ENCODE results near the gene CA4.

Gene CA4

DNA sequence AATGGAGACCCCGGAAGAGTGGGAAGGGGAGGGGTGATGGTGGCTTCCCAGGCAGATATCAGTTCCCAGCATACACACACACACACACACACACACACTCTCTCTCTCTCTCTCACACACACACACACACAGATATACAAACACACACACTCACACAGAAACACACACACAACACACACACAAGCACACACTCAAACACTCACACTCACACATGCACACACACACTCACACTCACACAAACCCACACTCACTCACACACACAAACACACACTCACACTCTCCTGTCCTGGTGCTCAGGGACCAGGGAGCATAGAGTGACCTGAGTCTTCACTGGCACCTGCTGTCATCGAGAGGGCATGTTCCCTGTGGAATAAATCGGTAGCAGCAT, 5.6 kb downstream of the CA4 start:
- no peak for DNase-seq (ENCODE audit: low read depth)

DNA sequence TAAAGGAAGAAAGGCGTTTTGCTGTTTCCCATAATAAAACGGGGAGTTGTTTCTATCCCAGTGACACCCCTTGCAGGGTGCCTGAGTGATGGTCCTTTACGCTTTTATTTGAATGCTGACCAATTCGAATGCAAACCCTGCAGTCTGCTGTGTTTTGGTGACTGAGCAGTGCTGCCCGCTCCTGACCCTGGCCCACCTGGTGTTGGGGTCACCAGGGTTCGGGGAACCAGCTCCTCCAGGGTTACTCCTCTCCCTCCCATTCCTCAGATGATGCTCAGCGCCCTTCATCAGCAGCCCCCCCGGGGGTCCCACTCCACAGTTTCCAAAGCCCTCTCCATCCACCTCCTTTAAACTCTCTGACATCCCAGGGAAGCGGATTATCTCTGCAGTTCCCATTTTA, 6.0 kb downstream of the CA4 start:
- no peak for DNase-seq (ENCODE audit: low read depth)

DNA sequence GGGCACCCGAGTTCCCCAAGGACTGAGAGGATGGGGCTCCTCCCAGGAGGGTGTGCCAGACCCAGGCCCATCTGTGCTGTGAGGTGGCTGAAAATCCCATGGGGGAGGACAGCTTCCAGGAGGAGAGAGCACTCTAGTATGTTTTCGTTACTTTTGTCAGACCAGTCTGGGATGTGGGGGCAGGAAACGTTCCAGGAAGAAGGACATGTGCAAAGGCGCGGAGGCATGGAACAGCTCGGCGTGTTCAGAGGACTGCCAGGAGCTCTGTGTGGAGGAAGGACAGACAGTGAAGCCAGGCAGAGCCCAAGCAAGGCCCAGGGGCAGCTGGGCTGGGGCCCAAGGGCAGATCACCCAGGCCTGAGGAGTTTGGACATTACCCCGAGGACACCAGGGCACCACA, 7.0 kb downstream of the CA4 start:
- no peak for DNase-seq (ENCODE audit: low read depth)

DNA sequence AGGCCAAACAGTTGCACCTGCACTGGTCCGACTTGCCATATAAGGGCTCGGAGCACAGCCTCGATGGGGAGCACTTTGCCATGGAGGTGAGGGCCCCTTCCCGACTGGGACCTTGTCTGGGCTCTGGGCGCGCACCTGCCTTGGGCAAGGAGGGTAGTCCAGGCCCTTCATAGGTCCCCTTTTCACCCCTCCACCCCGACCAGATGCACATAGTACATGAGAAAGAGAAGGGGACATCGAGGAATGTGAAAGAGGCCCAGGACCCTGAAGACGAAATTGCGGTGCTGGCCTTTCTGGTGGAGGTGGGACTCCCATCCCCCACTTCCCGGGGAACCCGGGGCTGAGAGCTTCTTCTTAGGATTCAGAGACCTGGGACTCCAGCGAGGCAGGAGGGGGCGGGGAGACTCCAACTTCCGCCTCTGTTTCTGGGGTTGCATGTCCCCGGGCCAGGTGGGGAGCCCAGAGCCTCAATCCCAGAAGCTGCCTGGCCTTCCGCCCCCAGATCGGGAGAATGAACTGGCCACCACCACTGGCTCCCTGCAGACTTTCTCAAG, 7.8 kb downstream of the CA4 start:
- no peak for DNase-seq (ENCODE audit: low read depth)

DNA sequence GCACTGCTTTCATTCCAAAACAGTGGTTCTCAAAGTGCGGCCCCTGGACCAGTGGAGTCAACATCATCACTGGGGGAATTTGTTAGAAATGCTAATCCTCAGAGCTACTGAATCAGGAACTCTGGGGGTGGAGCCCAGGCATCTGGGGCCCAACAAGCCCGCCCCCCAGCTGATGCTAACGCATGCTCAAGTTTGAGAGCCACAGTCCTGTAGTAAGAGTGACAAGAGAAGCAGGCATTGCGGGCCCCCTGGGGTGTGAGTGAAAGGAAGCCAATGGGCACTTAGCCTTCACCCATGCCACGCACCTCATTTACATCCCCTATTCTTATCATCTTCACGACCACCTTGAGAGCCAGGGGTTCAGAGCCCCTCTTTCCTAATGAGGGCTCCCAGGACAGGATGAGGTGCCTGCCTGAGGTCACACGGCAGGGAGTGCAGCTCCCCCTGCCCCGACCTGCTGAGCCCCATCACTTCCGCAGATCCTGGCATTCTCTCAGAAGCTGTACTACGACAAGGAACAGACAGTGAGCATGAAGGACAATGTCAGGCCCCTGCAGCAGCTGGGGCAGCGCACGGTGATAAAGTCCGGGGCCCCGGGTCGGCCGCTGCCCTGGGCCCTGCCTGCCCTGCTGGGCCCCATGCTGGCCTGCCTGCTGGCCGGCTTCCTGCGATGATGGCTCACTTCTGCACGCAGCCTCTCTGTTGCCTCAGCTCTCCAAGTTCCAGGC, 9.1 kb downstream of the CA4 start:
- DNase-seq (ENCODE audit: low read depth) = no peak

DNA sequence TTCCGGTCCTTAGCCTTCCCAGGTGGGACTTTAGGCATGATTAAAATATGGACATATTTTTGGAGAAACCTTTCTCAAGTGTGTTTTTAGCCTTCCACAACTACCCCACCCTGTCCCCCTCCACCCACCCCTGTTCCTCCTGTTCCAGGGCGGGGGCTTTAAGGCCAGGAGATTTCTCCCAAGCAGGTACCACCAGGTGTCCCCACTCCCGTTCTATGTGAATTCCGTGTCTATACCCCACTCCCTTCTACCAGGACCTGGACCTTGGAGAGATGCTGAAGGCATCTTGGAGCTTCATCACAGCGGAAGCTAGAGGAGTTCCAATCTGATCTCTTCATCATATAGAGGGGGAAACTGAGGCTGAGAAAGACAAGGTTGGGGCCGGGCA, 9.7 kb downstream of the CA4 start:
- no peak for DNase-seq (ENCODE audit: low read depth)

DNA sequence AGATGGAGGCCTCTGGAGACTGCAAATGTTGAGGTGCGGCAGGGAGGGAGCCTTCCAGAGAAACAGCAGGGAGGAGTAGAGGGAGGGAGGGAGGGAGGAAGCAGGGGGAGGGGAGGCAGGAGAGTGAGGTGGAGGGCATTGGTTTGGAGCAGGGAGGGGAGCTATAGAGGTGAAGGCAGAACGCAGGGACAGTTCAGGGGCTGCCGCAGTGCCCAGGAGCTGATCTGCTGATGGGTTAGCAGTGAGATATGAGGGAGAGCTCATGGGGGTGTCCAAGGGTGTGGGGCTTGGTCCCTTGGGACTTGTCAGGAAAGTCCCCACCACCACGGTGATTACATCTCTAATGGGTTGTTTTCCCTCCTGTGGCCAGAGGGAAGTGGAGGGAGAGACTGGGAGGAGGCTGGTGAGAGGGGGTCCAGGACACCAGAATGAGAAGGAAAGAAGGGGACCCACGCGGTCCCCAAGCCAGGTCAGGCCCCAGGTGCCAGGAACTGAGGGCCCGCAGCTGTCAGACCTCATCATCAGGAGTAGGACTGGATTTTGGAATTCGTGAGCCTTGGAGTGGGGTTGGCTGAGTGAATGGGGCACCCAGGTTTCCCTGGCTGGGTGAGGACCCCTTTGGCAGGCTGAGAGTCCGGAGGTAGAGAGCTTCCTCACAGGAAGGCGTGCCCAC, 11.2 kb downstream of the CA4 start:
- no peak for DNase-seq (ENCODE audit: low read depth)

DNA sequence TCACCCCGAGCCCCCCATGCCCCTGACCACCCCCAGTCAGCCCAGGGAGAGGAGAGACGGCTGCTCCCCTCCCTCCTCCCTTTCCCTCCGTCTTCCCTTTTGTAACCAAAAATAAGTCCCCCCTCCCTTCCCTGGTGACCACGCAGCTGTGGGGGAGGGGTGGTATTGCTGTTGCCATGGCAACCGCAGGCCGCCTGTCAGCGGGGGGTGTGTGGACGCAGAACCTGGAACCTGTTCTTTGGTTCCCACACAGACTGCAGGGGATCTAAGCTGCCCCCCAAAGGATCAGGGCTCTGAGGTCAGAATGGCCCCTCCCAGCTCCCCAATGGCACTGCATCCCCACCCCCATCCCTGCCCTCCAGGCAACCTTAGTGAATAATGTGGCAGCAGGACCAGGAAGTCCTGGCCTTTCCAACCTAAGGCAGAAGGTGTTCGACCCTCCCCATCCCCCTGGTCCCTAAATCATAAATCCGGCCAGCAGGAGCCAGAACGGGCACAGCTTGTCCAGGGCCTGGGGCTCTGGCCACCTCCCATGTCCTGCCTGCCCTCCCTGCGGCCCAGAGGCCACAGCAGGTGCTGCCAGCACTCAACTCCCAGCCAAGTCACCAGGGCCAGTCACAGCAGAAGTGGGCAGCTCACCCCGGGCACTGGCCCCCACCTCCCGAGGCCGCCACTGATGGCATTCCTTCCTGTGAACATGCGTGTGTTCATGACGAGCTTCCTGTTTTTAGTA, 12.0 kb downstream of the CA4 start:
- DNase-seq (ENCODE audit: low read depth) = no peak

DNA sequence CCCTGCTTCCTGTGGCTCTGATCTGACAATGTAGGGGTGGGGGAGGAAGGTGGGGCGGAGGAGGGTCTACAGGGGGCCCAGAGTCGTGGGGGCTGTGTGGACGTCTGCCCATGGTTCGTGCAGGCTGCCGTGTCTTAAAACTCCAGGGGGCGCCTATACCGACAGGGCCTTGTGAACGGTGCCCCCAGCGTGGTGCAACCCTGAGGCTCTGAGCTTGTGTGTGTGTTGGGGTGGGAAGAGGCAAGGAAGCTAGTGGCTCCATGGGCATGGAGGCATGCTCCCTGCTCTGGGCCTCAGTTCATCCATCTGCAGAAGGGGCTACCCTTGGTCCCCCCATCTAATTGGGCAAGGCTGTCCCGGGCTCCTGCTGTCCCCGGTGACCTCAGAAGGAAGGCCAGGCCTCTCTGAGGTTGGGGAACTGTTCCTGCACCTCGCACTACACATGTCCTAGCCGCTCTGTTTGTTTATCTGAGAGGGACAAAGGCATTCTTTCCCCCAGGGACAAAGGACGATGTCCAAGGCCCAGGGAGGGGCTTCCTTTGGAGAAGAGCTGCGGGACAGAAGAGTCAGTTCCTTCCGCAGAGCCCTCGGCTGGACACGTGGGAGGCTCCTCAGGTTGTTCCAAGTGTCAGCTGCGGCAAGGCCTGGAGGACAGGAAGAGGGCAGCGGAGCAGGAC, 13.5 kb downstream of the CA4 start:
- DNase-seq (ENCODE audit: low read depth) = no peak

DNA sequence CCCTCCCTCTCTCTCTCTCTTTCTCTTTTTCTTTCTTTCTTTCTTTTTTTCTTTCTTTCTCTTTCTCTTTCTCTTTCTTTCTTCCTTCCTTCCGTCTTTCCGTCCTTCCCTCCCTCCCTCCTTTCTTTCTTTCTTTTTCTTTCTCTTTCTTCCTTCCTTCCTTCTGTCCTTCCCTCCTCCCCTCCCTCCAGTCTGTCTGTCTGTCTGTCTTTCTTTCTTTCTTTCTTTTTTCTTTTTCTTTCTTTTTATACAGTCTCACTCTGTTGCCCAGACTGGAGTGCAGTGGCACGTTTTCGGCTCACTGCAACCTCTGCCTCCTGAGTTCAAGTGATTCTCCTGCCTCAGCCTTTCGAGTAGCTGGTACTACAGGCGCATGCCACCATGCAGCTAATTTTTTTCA, 14.4 kb downstream of the CA4 start:
- no peak for DNase-seq (ENCODE audit: low read depth)

DNA sequence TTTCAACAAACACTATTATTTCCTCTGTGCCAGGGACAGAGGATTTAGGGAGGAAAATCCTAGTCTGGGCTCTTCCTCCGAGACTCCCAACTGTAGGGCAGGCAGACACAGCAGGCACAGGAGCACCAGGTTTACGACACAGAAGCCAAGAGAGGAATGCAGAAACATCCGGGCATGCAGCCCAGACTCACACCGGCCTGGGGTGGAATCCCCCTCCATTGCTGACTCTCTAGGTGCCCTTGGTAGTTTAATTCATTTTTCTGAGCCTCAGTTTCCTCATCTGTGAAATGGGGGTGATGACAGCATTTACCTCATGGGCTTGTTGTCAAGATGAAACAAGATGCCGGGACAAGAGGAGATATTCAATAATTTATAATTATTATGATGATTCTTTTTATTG, 14.9 kb downstream of the CA4 start:
- no peak for DNase-seq (ENCODE audit: low read depth)

DNA sequence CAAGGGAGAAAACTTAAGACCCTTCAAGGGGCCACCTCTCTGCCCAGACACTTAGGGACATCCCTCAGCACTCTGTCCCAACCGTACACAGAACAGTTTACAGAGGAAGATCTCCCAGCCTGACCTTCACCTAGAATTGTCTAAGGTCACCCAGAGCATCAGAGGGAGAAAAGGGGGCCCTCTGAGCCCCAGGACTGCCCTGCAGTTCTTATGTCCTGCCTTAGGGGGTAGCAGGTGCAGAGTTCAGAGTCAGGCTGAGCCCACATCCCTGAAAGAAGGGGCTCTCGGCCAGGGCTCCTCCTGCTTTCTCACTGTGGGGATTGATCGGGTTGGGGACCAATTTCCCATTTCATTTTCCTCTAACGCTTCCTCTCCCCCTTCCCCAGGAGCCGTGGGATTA, 15.4 kb downstream of the CA4 start:
- DNase-seq (ENCODE audit: low read depth) = no peak

DNA sequence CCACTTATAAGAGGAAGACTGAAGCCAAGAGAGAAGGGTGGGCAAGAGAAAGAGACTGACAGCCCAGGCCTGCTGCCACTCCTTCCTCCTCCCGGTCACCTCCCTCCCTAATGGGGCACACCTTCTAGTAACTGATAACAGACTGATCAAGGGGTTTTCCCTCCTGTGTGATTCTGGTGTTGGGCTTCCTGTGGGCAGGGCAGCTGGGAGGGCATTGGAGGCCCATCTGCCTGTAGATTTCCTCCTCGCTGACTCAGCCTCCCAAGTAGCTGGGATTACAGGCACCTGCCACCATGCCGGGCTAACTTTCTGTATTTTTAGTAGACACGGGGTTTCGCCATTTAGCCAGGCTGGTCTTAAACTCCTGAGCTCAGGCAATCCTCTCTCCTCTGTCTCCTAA, 16.2 kb downstream of the CA4 start:
- DNase-seq (ENCODE audit: low read depth) = no peak

DNA sequence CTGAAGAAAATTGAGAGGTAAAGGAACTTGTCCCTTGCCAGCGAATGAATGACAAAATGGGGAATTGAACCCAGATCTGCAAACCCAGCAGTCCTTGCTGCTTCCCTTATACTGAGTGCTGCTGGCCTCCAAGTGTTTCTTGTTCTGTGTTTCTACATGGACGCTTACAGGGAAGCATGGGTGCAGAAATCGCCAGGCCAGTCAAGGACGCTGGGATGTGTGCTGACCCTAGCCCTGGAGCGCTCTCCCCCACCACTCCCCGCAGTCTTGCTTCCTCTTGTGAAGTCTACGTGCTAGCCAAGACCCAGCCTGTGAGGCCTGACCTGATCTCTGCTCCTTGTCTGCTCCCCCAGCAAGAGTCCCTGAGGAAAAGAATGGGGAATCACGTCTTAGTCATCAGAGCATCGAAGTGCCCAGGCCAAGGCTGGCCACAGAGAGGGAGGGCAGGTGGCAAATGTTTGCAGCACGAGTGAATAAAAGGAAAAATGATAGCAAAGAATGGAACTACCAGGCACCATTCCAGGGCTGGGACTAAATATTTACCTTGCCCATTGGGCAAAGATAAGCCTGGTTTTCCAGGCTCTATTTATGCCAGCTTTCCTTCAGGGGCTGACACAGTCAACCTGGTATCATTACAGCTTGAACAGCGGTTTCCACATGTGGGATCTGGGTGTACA, 17.4 kb downstream of the CA4 start:
- no peak for DNase-seq (ENCODE audit: low read depth)

DNA sequence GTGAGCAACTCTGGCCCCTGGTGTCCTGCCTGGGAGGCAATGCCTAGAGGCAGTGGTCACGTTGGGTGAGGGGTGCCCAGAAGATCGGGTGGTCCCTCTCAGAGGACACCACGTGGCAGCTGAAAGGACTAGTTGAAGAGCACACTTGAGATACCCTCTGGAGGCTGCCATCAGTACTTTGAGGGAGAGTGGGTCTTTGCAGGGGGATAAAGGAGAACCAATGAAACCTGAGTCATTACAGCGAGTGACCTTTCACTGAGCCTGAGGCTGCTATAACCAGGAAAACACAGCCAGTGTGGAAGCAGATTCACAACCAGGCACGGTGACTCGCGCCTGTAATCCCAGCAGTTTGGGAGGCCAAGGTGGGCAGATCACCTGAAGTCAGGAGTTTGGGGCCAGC, 18.9 kb downstream of the CA4 start:
- no peak for DNase-seq (ENCODE audit: low read depth)

DNA sequence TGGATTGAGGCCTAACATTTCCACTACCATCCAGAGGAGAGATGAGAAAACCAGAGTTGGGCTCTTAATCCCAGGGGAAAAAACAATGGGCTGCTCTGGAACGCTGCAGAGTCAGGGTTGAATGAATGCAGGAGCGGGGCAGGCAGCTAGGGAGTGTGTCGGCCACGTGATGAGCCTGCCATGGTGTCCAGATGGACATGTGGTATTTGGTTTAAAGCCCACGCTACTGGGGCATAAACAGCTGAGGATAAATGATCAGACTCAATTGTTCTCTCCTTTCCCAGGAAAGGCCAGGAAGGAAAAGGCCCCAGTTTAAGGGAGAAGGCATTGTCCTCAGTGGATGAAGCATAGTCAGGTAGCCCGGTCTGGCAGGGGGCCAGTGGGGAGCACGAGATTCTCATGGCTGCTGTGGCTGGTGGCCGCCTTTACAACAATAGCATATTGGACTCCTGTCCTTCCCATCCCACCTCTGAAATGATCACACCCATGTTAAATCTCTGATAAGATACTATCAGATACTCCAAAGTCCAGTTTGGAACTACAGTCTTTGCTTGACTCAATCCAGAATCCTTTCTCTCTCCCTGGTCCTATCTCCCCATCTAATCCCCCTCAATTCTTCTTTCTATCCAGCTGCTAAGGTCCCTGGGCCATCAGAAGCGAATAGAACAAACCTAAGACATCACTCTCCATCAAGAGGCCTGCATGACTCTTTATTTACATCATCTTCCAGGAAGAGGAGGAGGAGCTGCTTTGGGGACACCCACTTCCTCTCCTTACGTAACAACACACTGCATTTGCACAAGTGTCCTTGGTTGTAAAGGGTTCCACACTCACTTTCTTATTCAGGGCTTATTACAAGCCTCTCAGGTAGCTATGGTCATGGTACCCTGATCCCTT, 20.4 kb downstream of the CA4 start:
- DNase-seq (ENCODE audit: low read depth) = peak; percentile 72

DNA sequence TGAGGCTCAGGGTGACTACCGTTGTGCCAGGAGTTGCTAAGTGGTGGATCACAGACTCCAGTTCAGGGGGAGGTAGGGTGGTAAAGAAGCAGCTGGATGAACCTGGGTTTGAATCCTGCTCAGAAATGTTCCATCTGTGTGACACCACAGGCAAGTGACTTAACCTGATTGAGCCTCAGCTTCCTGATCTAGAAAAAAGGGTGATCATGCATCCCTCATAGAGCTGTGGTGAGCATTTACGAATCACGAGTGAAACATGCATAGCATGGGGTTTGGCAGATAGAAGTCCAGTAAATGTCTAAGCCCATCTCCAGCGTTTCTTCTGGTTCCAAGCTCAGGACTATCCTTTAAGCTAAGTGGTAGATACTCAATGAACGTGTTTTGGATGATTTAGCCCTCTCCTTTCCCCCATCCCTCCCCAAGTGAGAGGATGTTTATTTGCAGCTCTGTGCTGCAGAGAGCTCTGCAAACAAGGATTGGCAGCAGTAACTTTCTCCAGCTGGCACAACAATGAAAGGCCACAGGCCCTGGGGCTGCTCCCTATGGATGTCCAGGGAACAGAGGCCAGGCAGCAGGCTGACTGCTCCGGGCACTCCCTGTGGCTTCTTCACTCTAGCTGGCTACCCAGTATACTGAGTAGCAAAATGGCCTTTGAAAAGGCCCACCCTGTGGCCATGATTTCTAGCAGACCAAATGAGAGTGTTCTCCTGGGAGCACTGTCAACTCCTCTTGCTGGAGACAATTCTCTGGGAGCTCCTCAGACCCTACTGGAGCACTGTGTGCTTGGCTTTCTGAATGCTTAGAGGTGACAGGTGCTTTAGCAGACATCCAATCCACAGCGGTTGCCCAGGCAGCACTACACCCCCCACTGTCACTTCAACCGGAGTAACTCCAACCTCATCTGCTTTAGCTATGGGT, 21.3 kb downstream of the CA4 start:
- DNase-seq (ENCODE audit: low read depth) = peak; percentile 42

DNA sequence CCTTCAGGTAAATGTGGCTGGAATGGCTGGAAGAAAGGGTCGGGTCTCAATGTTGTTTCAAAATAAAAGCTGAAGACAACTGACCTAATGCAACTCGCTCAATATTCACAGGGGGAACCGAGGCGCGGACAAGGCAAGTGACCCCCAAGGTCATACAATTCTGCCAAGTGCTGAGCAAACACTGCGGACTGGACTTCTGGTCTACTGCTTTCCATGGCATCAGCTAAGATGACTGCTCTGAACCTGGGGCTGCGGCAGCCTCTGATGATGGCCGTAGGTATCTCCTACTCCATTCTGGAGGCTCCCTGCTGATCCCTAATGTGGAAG, 21.9 kb downstream of the CA4 start:
- no peak for DNase-seq (ENCODE audit: low read depth)

DNA sequence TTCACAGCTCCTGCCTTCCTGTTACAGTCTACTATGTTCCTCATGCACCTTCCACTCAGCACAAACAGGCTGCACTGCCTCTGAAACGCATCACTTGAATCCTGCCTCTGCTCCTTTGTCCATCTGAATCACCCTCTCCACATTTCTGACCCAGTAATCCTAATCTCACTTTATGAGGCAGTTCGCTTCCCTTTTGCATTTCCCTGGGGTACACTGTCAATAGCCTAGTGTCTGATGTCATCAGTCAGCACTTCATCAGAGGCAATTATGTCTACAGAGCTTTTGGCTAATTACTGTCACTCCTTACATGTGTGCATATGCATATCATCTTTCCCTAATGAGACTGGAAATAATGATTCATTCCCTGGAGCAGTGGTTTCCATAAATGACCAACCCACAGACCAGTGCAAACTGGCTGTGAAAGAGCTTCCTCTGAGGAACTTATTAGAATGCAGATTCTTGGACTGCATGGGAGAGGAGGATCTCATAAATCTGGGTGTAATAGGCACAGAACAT, 23.6 kb downstream of the CA4 start:
- peak; percentile 63 for DNase-seq (ENCODE audit: low read depth)

DNA sequence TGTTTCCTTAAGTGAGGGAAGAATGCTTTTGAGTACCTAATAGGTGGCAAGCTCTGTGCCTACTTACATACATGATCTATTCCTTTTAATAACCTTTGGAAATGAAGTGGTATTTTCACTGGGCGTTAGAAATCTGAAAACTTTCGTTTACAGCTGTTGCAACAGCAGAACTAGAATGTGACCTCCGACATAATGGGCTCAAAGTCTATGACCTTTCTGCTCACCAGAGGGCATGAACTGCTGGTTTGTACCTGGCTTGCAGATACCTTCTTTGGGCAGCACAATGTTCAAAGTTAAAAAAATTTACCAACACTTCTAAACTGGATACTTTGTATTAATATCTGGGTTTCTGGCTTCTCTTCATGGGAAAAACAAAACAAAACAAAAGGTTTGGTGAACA, 24.3 kb downstream of the CA4 start:
- DNase-seq (ENCODE audit: low read depth) = no peak

All from fibroblast of gingiva (primary cell).